Chondrocyte (in vitro differentiated cells): Measurements from ENCODE around the gene SMARCA5. TPM values are rescaled to one million over a fixed set of nuclear protein-coding genes. Genes with fewer than 3 reads are reported as not detected.

Source experiments
- DNase-seq: peaks from one replicate; pipeline ENCODE4 v3.0.0; 2021; ENCODE audit warnings: mixed read lengths, low spot score
- H3K27ac Mint-ChIP-seq: one replicate; pipeline ENCODE4 v1.8.0; 2021; ENCODE audit warnings: mild to moderate bottlenecking, moderate library complexity, mixed read lengths; ENCODE audit not compliant: unreplicated experiment
- H3K27me3 Mint-ChIP-seq: 2 replicates; pipeline ENCODE4 v1.8.0; 2021; ENCODE audit warnings: low read depth, mixed read lengths
- H3K36me3 Mint-ChIP-seq: 2 replicates; pipeline ENCODE4 v1.8.0; 2021; ENCODE audit warnings: low read depth, mixed read lengths
- H3K4me1 Mint-ChIP-seq: 2 replicates; pipeline ENCODE4 v1.8.0; 2021; ENCODE audit warnings: low read depth, mild to moderate bottlenecking, mixed read lengths
- H3K4me3 Mint-ChIP-seq: one replicate; pipeline ENCODE4 v1.8.0; 2021; ENCODE audit warnings: mild to moderate bottlenecking, moderate library complexity, mixed read lengths; ENCODE audit not compliant: unreplicated experiment
- H3K9me3 Mint-ChIP-seq: 2 replicates; pipeline ENCODE4 v1.8.0; 2021; ENCODE audit warnings: low read depth, mixed read lengths
- total RNA-seq: library from RNA; stranded (reverse); gene quantifications from 3 replicates; pipeline ENCODE4 v1.2.1, GENCODE V29; 2021
- TF ChIP-seq, protein P1 (sequence below): fragments of 200-600 bp; sonication (generic); IDR thresholded peaks from 2 replicates; pipeline ENCODE4 v1.5.0; 2021; ENCODE audit warnings: antibody characterized with exemption, mild to moderate bottlenecking, moderate library complexity

SMARCA5 gene
- total RNA-seq, 1 donor from 2014 or later, result 42.5 TPM

DNA sequence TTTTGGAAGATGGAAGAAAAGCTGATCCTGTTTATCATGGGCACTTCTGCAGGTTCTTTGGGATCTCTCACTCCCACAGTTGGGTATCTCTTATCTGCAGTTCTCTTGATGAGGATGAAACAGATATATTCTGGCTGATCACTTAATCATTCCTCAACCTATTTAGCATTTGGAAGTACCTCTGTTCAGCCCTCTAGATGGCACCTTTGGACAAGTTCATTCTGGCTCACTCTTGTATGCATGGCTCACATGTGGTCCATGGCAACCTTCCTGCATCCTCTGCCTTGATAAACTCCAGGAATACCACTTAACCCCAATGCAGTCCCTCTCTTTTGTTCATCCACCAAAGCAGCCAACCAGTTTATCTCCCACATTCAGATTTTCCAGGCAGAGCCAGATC lies 74.2 kb downstream of the SMARCA5 start:
- H3K27ac Mint-ChIP-seq, result no peak overlapping the region
- peaks cover 27% of the 10 kb centered on the region for H3K9me3 Mint-ChIP-seq
- H3K27me3 Mint-ChIP-seq, result peaks cover 4% of the 10 kb centered on the region
- no peak for DNase-seq
- peaks cover 13% of the 10 kb centered on the region for H3K4me1 Mint-ChIP-seq
- TF ChIP-seq, protein P1, sequence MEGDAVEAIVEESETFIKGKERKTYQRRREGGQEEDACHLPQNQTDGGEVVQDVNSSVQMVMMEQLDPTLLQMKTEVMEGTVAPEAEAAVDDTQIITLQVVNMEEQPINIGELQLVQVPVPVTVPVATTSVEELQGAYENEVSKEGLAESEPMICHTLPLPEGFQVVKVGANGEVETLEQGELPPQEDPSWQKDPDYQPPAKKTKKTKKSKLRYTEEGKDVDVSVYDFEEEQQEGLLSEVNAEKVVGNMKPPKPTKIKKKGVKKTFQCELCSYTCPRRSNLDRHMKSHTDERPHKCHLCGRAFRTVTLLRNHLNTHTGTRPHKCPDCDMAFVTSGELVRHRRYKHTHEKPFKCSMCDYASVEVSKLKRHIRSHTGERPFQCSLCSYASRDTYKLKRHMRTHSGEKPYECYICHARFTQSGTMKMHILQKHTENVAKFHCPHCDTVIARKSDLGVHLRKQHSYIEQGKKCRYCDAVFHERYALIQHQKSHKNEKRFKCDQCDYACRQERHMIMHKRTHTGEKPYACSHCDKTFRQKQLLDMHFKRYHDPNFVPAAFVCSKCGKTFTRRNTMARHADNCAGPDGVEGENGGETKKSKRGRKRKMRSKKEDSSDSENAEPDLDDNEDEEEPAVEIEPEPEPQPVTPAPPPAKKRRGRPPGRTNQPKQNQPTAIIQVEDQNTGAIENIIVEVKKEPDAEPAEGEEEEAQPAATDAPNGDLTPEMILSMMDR, result no peak
- peaks cover 14% of the 10 kb centered on the region for H3K36me3 Mint-ChIP-seq
- H3K4me3 Mint-ChIP-seq, result no peak overlapping the region

- H3K36me3 Mint-ChIP-seq, result no peaks in the 10 kb centered on the region
- peaks cover 5% of the 10 kb centered on the region for H3K9me3 Mint-ChIP-seq
- H3K4me1 Mint-ChIP-seq, result peaks cover 4% of the 10 kb centered on the region
- no peak overlapping the region for H3K4me3 Mint-ChIP-seq
- TF ChIP-seq, protein P1, result no peak
- no peak overlapping the region for H3K27ac Mint-ChIP-seq
- no peak for DNase-seq
- H3K27me3 Mint-ChIP-seq, result peaks cover 12% of the 10 kb centered on the region
These were observed 83.8 kb downstream of the SMARCA5 start for GRCh38 chr4:143597276-143597675.

- Mint-ChIP-seq H3K27me3 (peaks cover 12% of the 10 kb centered on the region), H3K4me3 (no peak overlapping the region), H3K4me1 (peaks cover 4% of the 10 kb centered on the region), H3K36me3 (no peaks in the 10 kb centered on the region), H3K27ac (no peak overlapping the region), H3K9me3 (peaks cover 5% of the 10 kb centered on the region)
- no peak for DNase-seq
- TF ChIP-seq, protein P1, result no peak
These were observed 85.3 kb downstream of the SMARCA5 start for GRCh38 chr4:143598816-143599215.

DNA sequence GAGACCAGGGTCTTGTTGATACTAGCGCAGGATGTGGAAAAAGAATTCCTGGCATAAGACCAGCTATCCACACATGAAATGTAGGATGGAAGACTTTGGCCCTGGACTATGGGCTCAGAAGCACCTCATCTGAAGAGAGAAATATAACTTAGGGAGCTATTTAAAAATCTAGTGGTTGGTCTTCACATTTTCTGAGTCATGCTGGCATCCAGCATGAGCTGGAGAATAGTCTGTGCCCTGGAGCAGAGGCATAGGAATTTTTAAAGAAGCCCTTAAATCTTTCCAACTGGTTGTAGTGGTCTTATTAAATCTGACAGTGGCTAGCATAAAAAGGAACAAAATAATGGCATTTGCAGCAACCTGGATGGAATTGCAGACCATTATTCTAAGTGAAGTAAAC lies 86.3 kb downstream of the SMARCA5 start:
- TF ChIP-seq, protein P1, result no peak
- H3K4me3 Mint-ChIP-seq, result no peak overlapping the region
- DNase-seq, result no peak
- H3K27ac Mint-ChIP-seq, result no peak overlapping the region
- no peaks in the 10 kb centered on the region for H3K36me3 Mint-ChIP-seq
- H3K27me3 Mint-ChIP-seq, result peaks cover 14% of the 10 kb centered on the region
- peaks cover 4% of the 10 kb centered on the region for H3K9me3 Mint-ChIP-seq
- H3K4me1 Mint-ChIP-seq, result peaks cover 4% of the 10 kb centered on the region

DNA sequence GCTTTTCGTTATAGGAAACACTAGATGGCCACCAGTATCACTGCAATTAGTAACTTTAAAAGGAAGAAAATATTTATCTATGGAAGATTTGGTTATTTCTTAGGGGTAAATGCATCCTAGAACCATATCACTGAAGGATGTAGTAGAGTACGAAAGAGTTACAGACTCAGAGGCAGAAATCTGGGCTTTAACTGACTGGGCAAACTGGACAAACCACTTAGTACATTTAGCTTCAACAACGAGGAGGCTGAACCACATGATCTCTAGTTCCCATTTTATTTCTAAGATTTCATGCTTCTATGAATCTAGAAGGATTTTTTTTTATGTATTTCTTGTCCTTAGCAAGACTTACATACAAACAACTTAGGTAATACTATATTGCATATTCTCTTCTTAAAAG lies 93.0 kb downstream of the SMARCA5 start:
- no peak overlapping the region for H3K27ac Mint-ChIP-seq
- peaks cover 4% of the 10 kb centered on the region for H3K4me1 Mint-ChIP-seq
- H3K27me3 Mint-ChIP-seq, result peaks cover 13% of the 10 kb centered on the region
- peaks cover 18% of the 10 kb centered on the region for H3K9me3 Mint-ChIP-seq
- DNase-seq, result no peak
- peaks cover 3% of the 10 kb centered on the region for H3K36me3 Mint-ChIP-seq
- no peak overlapping the region for H3K4me3 Mint-ChIP-seq
- TF ChIP-seq, protein P1, result no peak

Other genes with a start within 250 kb of the SMARCA5 start
- gene GAB1, start 176.8 kb upstream of the SMARCA5 start, total RNA-seq, result 30.1 to 52.2 TPM (median 33.2 TPM) in 3 replicates
- gene FREM3, start 187.0 kb downstream of the SMARCA5 start, total RNA-seq, result not detected in 3 replicates